ENCODE data around the gene KCNQ5.

KCNQ5 gene

GRCh38 chr6:72953971-72954381, 332.1 kb downstream of the KCNQ5 start:
- Histone ChIP-seq H3K4me1 (ENCODE audit: control insufficient read depth, insufficient read depth, low read length) (peaks cover 12% of the 10 kb centered on the region), H3K4me3 (ENCODE audit: low read depth, low read length) (no peak overlapping the region), H3K9me3 (ENCODE audit: control insufficient read depth, insufficient read depth, low read depth, low read length) (no peaks in the 10 kb centered on the region), H3K36me3 (ENCODE audit: control insufficient read depth in 2 of 2, insufficient read depth in 1 of 2, low read length in 2 of 2) (no peaks in the 10 kb centered on the region), H3K27ac (ENCODE audit: extremely low read depth, low read depth, low read length) (no peak overlapping the region)
- ChIA-PET POLR2A (no interaction called here), CTCF (interaction anchor here (1.2 kb wide), 1 partner anchor 337 kb away, joined by 3 read pairs; no protein-coding TSS in a partner anchor)
- TF ChIP-seq ZBTB20 (tag by site-specific recombination; IDR thresholded peaks at IDR 0.05) (peak; percentile 25; the same call in 1 of the 2 replicates), ELK4 (IDR thresholded peaks at IDR 0.05; ENCODE audit: borderline replicate concordance, low read depth, low read length) (no peak), ZNF677 (tag by site-specific recombination; IDR thresholded peaks at IDR 0.05) (no peak), ZNF473 (tag by site-specific recombination; IDR thresholded peaks at IDR 0.05) (no peak)

GRCh38 chr6:72954716-72955115, 332.9 kb downstream of the KCNQ5 start:
- Histone ChIP-seq H3K9me3 (ENCODE audit: control insufficient read depth, insufficient read depth, low read depth, low read length) (no peaks in the 10 kb centered on the region), H3K4me3 (ENCODE audit: low read depth, low read length) (no peak overlapping the region), H3K4me1 (ENCODE audit: control insufficient read depth, insufficient read depth, low read length) (peaks cover 12% of the 10 kb centered on the region), H3K27ac (ENCODE audit: extremely low read depth, low read depth, low read length) (no peak overlapping the region), H3K36me3 (ENCODE audit: control insufficient read depth in 2 of 2, insufficient read depth in 1 of 2, low read length in 2 of 2) (no peaks in the 10 kb centered on the region)
- CTCF ChIA-PET, result interaction anchor here (1.2 kb wide), 1 partner anchor 338 kb away, joined by 3 read pairs; no protein-coding TSS in a partner anchor
- POLR2A ChIA-PET, result no interaction called here
- no peak for TF ChIP-seq PBX3 (CRISPR knock-in tag; IDR thresholded peaks at IDR 0.05)
- TF ChIP-seq ZNF580 (tag by site-specific recombination; IDR thresholded peaks at IDR 0.05), result no peak

- H3K4me3 ChIP-seq (ENCODE audit: low read depth, low read length), result no peak overlapping the region
- CTCF ChIA-PET, result no interaction called here
- H3K9me3 ChIP-seq (ENCODE audit: control insufficient read depth, insufficient read depth, low read depth, low read length), result no peaks in the 10 kb centered on the region
- no peaks in the 10 kb centered on the region for H3K36me3 ChIP-seq (ENCODE audit: control insufficient read depth in 2 of 2, insufficient read depth in 1 of 2, low read length in 2 of 2)
- POLR2A ChIA-PET, result no interaction called here
- H3K27ac ChIP-seq (ENCODE audit: extremely low read depth, low read depth, low read length), result no peak overlapping the region
- H3K4me1 ChIP-seq (ENCODE audit: control insufficient read depth, insufficient read depth, low read length), result peaks cover 12% of the 10 kb centered on the region
- no peak for TF ChIP-seq ZNF600 (tag by site-specific recombination; IDR thresholded peaks at IDR 0.05)
- TF ChIP-seq ZNF404 (tag by site-specific recombination; IDR thresholded peaks at IDR 0.05), result no peak
- TF ChIP-seq REST (tag by site-specific recombination; IDR thresholded peaks at IDR 0.05), result no peak
- TF ChIP-seq ZNF426 (tag by site-specific recombination; IDR thresholded peaks at IDR 0.05), result no peak
- no peak for TF ChIP-seq ZNF37A (tag by site-specific recombination; IDR thresholded peaks at IDR 0.05)
- TF ChIP-seq SP7 (tag by site-specific recombination; IDR thresholded peaks at IDR 0.05), result no peak
- TF ChIP-seq ZNF362 (tag by site-specific recombination; IDR thresholded peaks at IDR 0.05), result no peak
- no peak for TF ChIP-seq ZNF701 (tag by site-specific recombination; IDR thresholded peaks at IDR 0.05)
- TF ChIP-seq ZNF324 (tag by site-specific recombination; IDR thresholded peaks at IDR 0.05), result no peak
- no peak for TF ChIP-seq ZNF311 (tag by site-specific recombination; IDR thresholded peaks at IDR 0.05; ENCODE audit: borderline replicate concordance)
- TF ChIP-seq PRDM4 (tag by site-specific recombination; IDR thresholded peaks at IDR 0.05), result no peak
- no peak for TF ChIP-seq ZNF837 (tag by site-specific recombination; IDR thresholded peaks at IDR 0.05)
- TF ChIP-seq ZBTB21 (tag by site-specific recombination; IDR thresholded peaks at IDR 0.05), result no peak
Measured at GRCh38 chr6:72955666-72956065, 333.8 kb downstream of the KCNQ5 start.

All from HEK293 (cell line).